ENCODE results near the gene PTPRD. TPM values are rescaled to one million over a fixed set of nuclear protein-coding genes. Genes with fewer than 3 reads are reported as not detected.

PTPRD gene
- total and polyA plus RNA-seq, 2 experiments from 2014 or later, result 11.5 to 58.0 TPM

DNA sequence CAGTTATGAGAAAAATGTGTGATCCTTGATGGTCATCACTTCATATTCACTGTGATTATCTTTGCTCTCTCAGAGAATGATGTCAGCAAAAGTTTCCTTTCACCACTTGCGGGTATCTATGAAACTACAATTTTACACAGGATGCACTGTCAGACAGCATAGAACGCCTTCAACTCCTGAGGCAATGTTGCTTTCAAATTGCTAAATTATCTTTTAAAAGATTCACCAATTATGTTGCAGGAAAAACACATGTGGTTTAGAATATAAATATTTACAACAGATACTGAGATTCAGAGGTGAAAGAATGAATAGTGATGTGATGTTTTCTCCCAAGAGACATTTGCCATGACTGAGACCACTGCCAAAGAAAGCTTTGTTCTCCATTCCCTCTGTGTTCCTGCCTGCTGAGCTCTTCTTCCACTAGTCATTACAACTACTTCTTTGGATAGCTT, 1933.4 kb downstream of the PTPRD start:
- Mint-ChIP-seq H3K9me3 (no peaks in the 10 kb centered on the region), H3K27me3 (ENCODE audit: insufficient read depth, low read depth, poor library complexity) (no peaks in the 10 kb centered on the region), H3K4me3 (no peak overlapping the region), H3K4me1 (peaks cover 54% of the 10 kb centered on the region), H3K36me3 (ENCODE audit: low read depth) (no peaks in the 10 kb centered on the region), H3K27ac (no peak overlapping the region)
- Histone ChIP-seq H2AFZ (no peak overlapping the region), H3K36me3 (ENCODE audit: insufficient read depth) (no peaks in the 10 kb centered on the region), H4K20me1 (replicated peaks; ENCODE audit: insufficient read depth) (no peaks in the 10 kb centered on the region), H3K27ac (ENCODE audit: low read depth) (no peak overlapping the region), H3K4me1 (ENCODE audit: insufficient read depth) (peaks cover 61% of the 10 kb centered on the region), H3K4me3 (no peak overlapping the region), H3K27me3 (ENCODE audit: insufficient read depth) (no peaks in the 10 kb centered on the region), H3K4me2 (no peak overlapping the region), H3K9me2 (ENCODE audit: insufficient read depth) (no peaks in the 10 kb centered on the region), H3K79me2 (replicated peaks; ENCODE audit: insufficient read depth) (peaks cover 13% of the 10 kb centered on the region), H3F3A (replicated peaks; ENCODE audit: low read depth) (no peaks in the 10 kb centered on the region)
- no peak for DNase-seq (ENCODE audit: low spot score)
- TF ChIP-seq, protein P1, sequence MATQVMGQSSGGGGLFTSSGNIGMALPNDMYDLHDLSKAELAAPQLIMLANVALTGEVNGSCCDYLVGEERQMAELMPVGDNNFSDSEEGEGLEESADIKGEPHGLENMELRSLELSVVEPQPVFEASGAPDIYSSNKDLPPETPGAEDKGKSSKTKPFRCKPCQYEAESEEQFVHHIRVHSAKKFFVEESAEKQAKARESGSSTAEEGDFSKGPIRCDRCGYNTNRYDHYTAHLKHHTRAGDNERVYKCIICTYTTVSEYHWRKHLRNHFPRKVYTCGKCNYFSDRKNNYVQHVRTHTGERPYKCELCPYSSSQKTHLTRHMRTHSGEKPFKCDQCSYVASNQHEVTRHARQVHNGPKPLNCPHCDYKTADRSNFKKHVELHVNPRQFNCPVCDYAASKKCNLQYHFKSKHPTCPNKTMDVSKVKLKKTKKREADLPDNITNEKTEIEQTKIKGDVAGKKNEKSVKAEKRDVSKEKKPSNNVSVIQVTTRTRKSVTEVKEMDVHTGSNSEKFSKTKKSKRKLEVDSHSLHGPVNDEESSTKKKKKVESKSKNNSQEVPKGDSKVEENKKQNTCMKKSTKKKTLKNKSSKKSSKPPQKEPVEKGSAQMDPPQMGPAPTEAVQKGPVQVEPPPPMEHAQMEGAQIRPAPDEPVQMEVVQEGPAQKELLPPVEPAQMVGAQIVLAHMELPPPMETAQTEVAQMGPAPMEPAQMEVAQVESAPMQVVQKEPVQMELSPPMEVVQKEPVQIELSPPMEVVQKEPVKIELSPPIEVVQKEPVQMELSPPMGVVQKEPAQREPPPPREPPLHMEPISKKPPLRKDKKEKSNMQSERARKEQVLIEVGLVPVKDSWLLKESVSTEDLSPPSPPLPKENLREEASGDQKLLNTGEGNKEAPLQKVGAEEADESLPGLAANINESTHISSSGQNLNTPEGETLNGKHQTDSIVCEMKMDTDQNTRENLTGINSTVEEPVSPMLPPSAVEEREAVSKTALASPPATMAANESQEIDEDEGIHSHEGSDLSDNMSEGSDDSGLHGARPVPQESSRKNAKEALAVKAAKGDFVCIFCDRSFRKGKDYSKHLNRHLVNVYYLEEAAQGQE (IDR thresholded peaks at IDR 0.05; ENCODE audit: unreplicated experiment), result no peak
- no peak for TF ChIP-seq JUNB (IDR thresholded peaks at IDR 0.05; ENCODE audit: unreplicated experiment)
- TF ChIP-seq STAT1 (IDR thresholded peaks at IDR 0.05; ENCODE audit: unreplicated experiment), result no peak
- no peak for TF ChIP-seq ZNF331 (CRISPR knock-in tag; IDR thresholded peaks at IDR 0.05; ENCODE audit: low read depth)
- TF ChIP-seq, protein P2, sequence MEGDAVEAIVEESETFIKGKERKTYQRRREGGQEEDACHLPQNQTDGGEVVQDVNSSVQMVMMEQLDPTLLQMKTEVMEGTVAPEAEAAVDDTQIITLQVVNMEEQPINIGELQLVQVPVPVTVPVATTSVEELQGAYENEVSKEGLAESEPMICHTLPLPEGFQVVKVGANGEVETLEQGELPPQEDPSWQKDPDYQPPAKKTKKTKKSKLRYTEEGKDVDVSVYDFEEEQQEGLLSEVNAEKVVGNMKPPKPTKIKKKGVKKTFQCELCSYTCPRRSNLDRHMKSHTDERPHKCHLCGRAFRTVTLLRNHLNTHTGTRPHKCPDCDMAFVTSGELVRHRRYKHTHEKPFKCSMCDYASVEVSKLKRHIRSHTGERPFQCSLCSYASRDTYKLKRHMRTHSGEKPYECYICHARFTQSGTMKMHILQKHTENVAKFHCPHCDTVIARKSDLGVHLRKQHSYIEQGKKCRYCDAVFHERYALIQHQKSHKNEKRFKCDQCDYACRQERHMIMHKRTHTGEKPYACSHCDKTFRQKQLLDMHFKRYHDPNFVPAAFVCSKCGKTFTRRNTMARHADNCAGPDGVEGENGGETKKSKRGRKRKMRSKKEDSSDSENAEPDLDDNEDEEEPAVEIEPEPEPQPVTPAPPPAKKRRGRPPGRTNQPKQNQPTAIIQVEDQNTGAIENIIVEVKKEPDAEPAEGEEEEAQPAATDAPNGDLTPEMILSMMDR (conservative IDR thresholded peaks at IDR 0.05; ENCODE audit: low read depth in 2 of 2), result no peak
- no peak for TF ChIP-seq POLR2AphosphoS5 (IDR thresholded peaks at IDR 0.05; ENCODE audit: low read depth)
- TF ChIP-seq EZH2phosphoT487 (IDR thresholded peaks at IDR 0.05; ENCODE audit: unreplicated experiment), result no peak
- TF ChIP-seq ZNF462 (CRISPR knock-in tag; IDR thresholded peaks at IDR 0.05), result no peak
- TF ChIP-seq CREB1 (CRISPR knock-in tag; IDR thresholded peaks at IDR 0.05; ENCODE audit: low read depth), result no peak
- TF ChIP-seq ETS1 (IDR thresholded peaks at IDR 0.05), result no peak
- TF ChIP-seq ZNF114 (CRISPR knock-in tag; IDR thresholded peaks at IDR 0.05), result no peak
- no peak for TF ChIP-seq EZH2 (IDR thresholded peaks at IDR 0.05; ENCODE audit: low read depth, unreplicated experiment)
- no peak for TF ChIP-seq NANOG (IDR thresholded peaks at IDR 0.05; ENCODE audit: borderline replicate concordance)
- ATAC-seq, result peak; percentile 45
